ENCODE data around the gene WDPCP. TPM values are rescaled to one million over a fixed set of nuclear protein-coding genes. Genes with fewer than 3 reads are reported as not detected.
"Not testable (repeated sequence)": the region's sequence is repeated elsewhere in the genome, so short reads cannot be mapped to it uniquely, and the experiment has no call there.

The WDPCP gene
- total RNA-seq, 8 experiments from 2014 or later, result 5.6 to 22.4 (median 14.6) TPM

GRCh38 chr2:63610525-63610924 lies 22.2 kb upstream of the WDPCP start:
- ATAC-seq (replicated peaks in 6 of 8), result peak in 1 of 8 experiments; percentile 94
- no peak overlapping the region for H3K27ac ChIP-seq
- WGBS, 10 experiments, result 60 to 100% (median 89%) methylated on average over 1 to 4 of the region's 4 CpGs; no CpG with 5 or more reads in 4 of the 10 experiments
- H3K4me3 ChIP-seq, result no peak overlapping the region
- H3K4me1 ChIP-seq (replicated peaks in 1 of 2), result no peaks in the 10 kb centered on the region
- in situ Hi-C loops (cut with MboI; ENCODE audit: low pct_unique_long_range_greater_than_20kb in 2 of 9, low sequenced_read_pairs in 9 of 9, unreplicated experiment in 9 of 9), result no loop called here

GRCh38 chr2:63608865-63609264 lies 20.6 kb upstream of the WDPCP start:
- 17 to 100% (median 71%) methylated on average over 2 to 8 of the region's 8 CpGs for WGBS, 10 experiments
- H3K27ac ChIP-seq; H3K4me1 ChIP-seq (replicated peaks in 1 of 2); in situ Hi-C loops (cut with MboI; ENCODE audit: low pct_unique_long_range_greater_than_20kb in 2 of 9, low sequenced_read_pairs in 9 of 9, unreplicated experiment in 9 of 9); H3K4me3 ChIP-seq: not testable (repeated sequence)
- peak in 2 of 8 experiments; percentile 57 to 64 for ATAC-seq (replicated peaks in 6 of 8)

DNA sequence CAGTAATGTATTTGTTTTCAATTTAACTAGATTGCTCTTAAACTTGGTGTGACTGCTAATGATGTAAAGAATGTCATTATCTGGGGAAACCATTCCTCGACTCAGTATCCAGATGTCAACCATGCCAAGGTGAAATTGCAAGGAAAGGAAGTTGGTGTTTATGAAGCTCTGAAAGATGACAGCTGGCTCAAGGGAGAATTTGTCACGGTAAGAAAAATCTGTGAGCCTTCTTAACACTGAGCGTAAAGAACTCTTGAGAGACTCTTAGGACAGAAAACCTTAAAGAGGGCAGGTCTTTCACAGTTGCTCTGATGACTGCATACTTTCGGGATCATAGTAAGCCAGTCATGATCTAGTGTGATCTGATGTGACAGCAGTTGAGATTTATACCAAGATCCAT lies 16.4 kb upstream of the WDPCP start:
- in situ Hi-C loops (cut with MboI; ENCODE audit: low pct_unique_long_range_greater_than_20kb in 2 of 9, low sequenced_read_pairs in 9 of 9, unreplicated experiment in 9 of 9), result no loop called here
- ATAC-seq (replicated peaks in 6 of 8), result no peak
- 61 to 100% (median 94%) methylated on average over 2 to 4 of the region's 4 CpGs; no CpG with 5 or more reads in 2 of the 10 experiments for WGBS, 10 experiments
- no peaks in the 10 kb centered on the region for H3K4me1 ChIP-seq (replicated peaks in 1 of 2)
- H3K4me3 ChIP-seq, result no peak overlapping the region
- H3K27ac ChIP-seq, result no peak overlapping the region

DNA sequence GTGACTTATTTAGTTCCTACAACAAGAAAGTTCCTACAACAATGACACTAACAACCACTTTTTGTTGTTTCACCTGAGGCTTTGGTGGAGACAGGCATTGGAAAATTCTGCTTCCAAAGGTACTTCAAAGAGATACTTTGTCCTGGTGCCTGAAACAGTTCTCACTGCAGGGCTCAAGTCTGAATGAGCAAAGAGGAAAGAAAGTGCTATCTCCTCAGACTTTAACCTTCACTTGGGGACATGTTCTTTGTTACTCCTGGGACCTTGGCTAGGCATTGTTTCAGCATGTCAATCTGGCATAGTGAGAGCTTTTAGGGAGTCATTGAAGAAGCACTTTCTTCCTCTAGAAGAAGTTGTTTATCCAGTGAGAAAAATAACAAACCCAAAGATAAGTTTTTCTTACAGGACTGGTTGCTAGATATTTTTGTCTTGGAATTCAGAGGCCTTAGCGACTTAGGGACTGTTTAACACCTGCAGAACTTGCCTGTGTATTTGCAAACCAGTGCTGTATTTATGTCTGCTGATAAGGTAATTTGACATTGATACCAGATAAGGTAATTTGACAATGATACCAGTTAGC lies 12.7 kb upstream of the WDPCP start:
- in situ Hi-C loops (cut with MboI; ENCODE audit: low pct_unique_long_range_greater_than_20kb in 2 of 9, low sequenced_read_pairs in 9 of 9, unreplicated experiment in 9 of 9), result no loop called here
- no peak overlapping the region for H3K27ac ChIP-seq
- no peaks in the 10 kb centered on the region for H3K4me1 ChIP-seq (replicated peaks in 1 of 2)
- H3K4me3 ChIP-seq, result no peak overlapping the region
- WGBS, 10 experiments, result 71 to 100% (median 100%) methylated on average over 1 of the region's 1 CpG; no CpG with 5 or more reads in 5 of the 10 experiments
- ATAC-seq (replicated peaks in 6 of 8), result no peak

- Histone ChIP-seq H3K4me1 (replicated peaks in 1 of 2) (peaks cover 0 to 3% of the 10 kb centered on the region in 2 donors), H3K27ac (no peak overlapping the region), H3K4me3 (no peak overlapping the region)
- in situ Hi-C loops (cut with MboI; ENCODE audit: low pct_unique_long_range_greater_than_20kb in 2 of 9, low sequenced_read_pairs in 9 of 9, unreplicated experiment in 9 of 9), result loop anchor here in 1 of 9 experiments (25.0 kb wide), 1 partner anchor 263 kb away; no protein-coding TSS in a partner anchor
- ATAC-seq (replicated peaks in 6 of 8), result no peak
- 50 to 100% (median 85%) methylated on average over 1 to 2 of the region's 2 CpGs; no CpG with 5 or more reads in 1 of the 10 experiments for WGBS, 10 experiments
These were observed 10.7 kb upstream of the WDPCP start for GRCh38 chr2:63598981-63599380.

- no peak overlapping the region for H3K4me3 ChIP-seq
- H3K4me1 ChIP-seq (replicated peaks in 1 of 2), result peaks cover 0 to 3% of the 10 kb centered on the region in 2 donors
- no peak for ATAC-seq (replicated peaks in 6 of 8)
- in situ Hi-C loops (cut with MboI; ENCODE audit: low pct_unique_long_range_greater_than_20kb in 2 of 9, low sequenced_read_pairs in 9 of 9, unreplicated experiment in 9 of 9), result loop anchor here in 1 of 9 experiments (25.0 kb wide), 1 partner anchor 266 kb away; no protein-coding TSS in a partner anchor
- H3K27ac ChIP-seq, result no peak overlapping the region
- 83 to 100% (median 100%) methylated on average over 1 to 2 of the region's 2 CpGs; no CpG with 5 or more reads in 1 of the 10 experiments for WGBS, 10 experiments
These were observed 8.2 kb upstream of the WDPCP start for GRCh38 chr2:63596401-63596883.

GRCh38 chr2:63594660-63595059 lies 6.4 kb upstream of the WDPCP start:
- Histone ChIP-seq H3K27ac (no peak overlapping the region), H3K4me3 (no peak overlapping the region), H3K4me1 (replicated peaks in 1 of 2) (peaks cover 9 to 10% of the 10 kb centered on the region in 2 donors)
- in situ Hi-C loops (cut with MboI; ENCODE audit: low pct_unique_long_range_greater_than_20kb in 2 of 9, low sequenced_read_pairs in 9 of 9, unreplicated experiment in 9 of 9), result loop anchor here in 1 of 9 experiments (25.0 kb wide), 1 partner anchor 268 kb away; no protein-coding TSS in a partner anchor
- WGBS, 10 experiments, result 80 to 100% (median 100%) methylated on average over 1 to 3 of the region's 3 CpGs; no CpG with 5 or more reads in 2 of the 10 experiments
- peak in 3 of 8 experiments; percentile 45 to 74 (median 49) for ATAC-seq (replicated peaks in 6 of 8)

DNA sequence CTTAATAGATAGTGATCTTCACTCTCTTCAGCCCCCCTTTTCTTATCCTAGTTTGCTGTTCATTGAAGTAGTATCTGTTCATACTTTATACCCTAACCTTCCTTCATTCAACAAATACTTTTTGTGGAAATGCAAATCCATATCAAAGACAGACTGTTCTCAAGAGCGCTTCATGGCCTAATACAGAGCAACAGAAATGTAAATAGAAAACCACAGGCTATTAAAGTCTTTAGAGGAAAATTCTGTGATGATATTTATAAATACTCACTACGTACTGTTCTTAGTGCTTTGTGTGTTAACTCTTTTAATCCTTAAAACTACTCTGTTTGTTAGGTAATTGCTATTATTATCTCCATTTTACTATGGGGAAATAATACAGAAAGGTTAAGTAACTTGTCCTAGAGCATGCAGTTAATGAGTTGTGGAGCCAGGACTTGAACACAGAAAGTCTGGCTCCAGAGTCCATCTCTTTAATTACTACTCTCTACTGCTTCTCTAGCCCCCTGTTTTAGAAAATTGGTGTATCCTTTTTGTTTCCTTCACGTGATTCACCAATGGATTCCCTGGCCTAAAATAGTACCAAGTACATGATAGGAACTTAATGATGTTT lies 3.4 kb upstream of the WDPCP start:
- H3K4me1 ChIP-seq (replicated peaks in 1 of 2), result peaks cover 9 to 10% of the 10 kb centered on the region in 2 donors
- no peak for ATAC-seq (replicated peaks in 6 of 8)
- in situ Hi-C loops (cut with MboI; ENCODE audit: low pct_unique_long_range_greater_than_20kb in 2 of 9, low sequenced_read_pairs in 9 of 9, unreplicated experiment in 9 of 9), result loop anchor here in 1 of 9 experiments (25.0 kb wide), 1 partner anchor 271 kb away; no protein-coding TSS in a partner anchor
- H3K4me3 ChIP-seq, result no peak overlapping the region
- 63 to 100% (median 86%) methylated on average over 1 to 3 of the region's 3 CpGs; no CpG with 5 or more reads in 2 of the 10 experiments for WGBS, 10 experiments
- no peak overlapping the region for H3K27ac ChIP-seq

DNA sequence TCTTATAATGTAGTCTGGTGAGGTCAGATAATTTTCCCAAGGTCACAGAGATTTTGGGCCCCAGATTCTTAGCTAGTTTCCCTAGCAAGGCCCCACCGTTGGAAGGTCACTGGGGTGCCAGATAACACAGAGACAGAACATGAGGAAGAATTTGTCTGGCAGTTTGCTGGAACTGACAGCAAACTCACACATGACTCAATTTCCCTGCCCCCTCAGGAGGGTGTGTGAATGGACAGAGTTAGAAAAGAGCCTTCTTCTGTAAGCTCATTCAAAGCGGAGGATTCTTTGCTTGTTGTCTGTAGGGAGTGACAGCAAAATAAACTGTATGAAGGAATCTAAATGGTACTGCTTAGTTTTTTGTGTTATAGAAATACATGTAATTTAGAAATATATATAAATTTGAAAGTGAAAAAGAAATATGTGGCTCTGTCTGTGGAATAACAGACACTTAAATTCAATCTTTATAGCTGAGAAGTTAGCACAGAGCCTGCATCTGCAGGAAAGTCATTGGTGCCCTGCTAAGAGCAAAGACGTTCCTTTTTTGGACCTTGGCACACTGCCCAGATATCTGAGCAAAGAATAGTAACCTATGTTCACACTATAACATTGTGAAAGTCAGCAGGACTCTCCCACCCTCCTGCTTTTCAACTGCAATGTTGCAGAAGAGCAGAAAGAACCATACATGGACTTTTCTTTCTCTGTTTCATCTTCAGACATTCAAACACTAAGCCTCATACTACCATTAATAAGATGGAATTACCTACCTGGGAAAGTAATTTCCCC lies 2.5 kb upstream of the WDPCP start:
- peak overlapping the region in 2 of 5 donors; percentile 72 to 89 for H3K4me3 ChIP-seq
- 28 to 80% (median 67%) methylated on average over 1 to 3 of the region's 3 CpGs; no CpG with 5 or more reads in 1 of the 10 experiments for WGBS, 10 experiments
- H3K27ac ChIP-seq, result no peak overlapping the region

GRCh38 chr2:63589148-63589958 lies 1.1 kb upstream of the WDPCP start:
- 0 to 14% (median 4%) methylated on average over 7 to 19 of the region's 26 CpGs for WGBS, 10 experiments

More for the DNA sequence above, 2.5 kb upstream of the WDPCP start:
- ATAC-seq (replicated peaks in 6 of 8), result no peak
- H3K4me1 ChIP-seq (replicated peaks in 1 of 2), result peaks cover 9 to 10% of the 10 kb centered on the region in 2 donors
- in situ Hi-C loops (cut with MboI; ENCODE audit: low pct_unique_long_range_greater_than_20kb in 2 of 9, low sequenced_read_pairs in 9 of 9, unreplicated experiment in 9 of 9), result loop anchor here in 1 of 9 experiments (25.0 kb wide), 1 partner anchor 271 kb away; no protein-coding TSS in a partner anchor

DNA sequence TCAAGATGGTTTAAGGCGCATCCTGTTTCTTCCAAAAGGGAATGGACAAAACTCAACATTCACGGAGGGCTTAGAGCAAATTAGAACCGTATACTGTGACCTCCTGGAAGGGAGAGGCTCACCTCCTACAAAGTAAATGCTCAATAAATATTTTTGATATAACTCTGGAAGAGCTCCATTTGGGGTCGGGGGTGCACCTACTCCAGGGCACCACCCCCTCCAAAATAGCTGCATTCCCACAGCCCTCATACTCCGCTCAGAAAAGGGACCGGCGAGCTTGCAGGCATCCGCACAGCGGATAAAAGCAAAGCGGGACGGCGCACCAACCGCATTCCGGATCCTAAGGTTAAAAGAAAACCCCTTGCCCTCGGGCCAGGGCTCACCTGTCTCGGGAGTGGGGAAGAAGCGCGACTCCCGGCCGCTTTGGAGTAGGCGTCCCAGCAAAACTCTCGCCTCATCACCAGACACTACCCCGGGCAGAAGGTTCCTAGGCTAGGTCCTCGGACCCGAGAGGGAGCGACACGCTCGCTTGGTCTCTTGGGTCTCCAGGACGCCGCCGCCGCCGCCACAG lies 378 bp downstream of the WDPCP start:
- H3K4me1 ChIP-seq (replicated peaks in 1 of 2), result peaks cover 7 to 10% of the 10 kb centered on the region in 2 donors

More at GRCh38 chr2:63589148-63589958, 1.1 kb upstream of the WDPCP start:
- ATAC-seq (replicated peaks in 6 of 8), result peak in 7 of 8 experiments; percentile 1 to 22 (median 9)
- peak overlapping the region; percentile 72 to 91 (median 85) for H3K4me3 ChIP-seq
- in situ Hi-C loops (cut with MboI; ENCODE audit: low pct_unique_long_range_greater_than_20kb in 2 of 9, low sequenced_read_pairs in 9 of 9, unreplicated experiment in 9 of 9), result loop anchor here in 1 of 9 experiments (25.0 kb wide), 1 partner anchor 273 kb away; no protein-coding TSS in a partner anchor
- peaks cover 7 to 10% of the 10 kb centered on the region in 2 donors for H3K4me1 ChIP-seq (replicated peaks in 1 of 2)
- peak overlapping the region; percentile 54 to 85 for H3K27ac ChIP-seq

More for the DNA sequence above, 378 bp downstream of the WDPCP start:
- 0 to 14% (median 0%) methylated on average over 1 to 11 of the region's 33 CpGs; no CpG with 5 or more reads in 2 of the 10 experiments for WGBS, 10 experiments
- peak overlapping the region; percentile 61 to 72 for H3K27ac ChIP-seq
- in situ Hi-C loops (cut with MboI; ENCODE audit: low pct_unique_long_range_greater_than_20kb in 2 of 9, low sequenced_read_pairs in 9 of 9, unreplicated experiment in 9 of 9), result loop anchor here in 1 of 9 experiments (25.0 kb wide), 1 partner anchor 274 kb away; no protein-coding TSS in a partner anchor
- H3K4me3 ChIP-seq, result peak overlapping the region; percentile 72 to 91 (median 85)
- ATAC-seq (replicated peaks in 6 of 8), result peak in 3 of 8 experiments; percentile 2 to 56 (median 55)

Data from motor neuron (in vitro differentiated cells).